Kidney (tissue), 14 donors: ENCODE results near the gene ZNF324. TPM values are rescaled to one million over a fixed set of nuclear protein-coding genes. Genes with fewer than 3 reads are reported as not detected.
A peak's percentile ranks its signal among the peaks of the same experiment; 100 is the strongest.

Experiments
- DNase-seq, 5 donors: peaks; one replicate each; pipeline ENCODE4 v3.0.0-alpha.2; 2013 to 2020
- FAIRE-seq: peaks from 2 replicates; lab custom pipeline; 2012; peaks lifted over from hg19 to GRCh38; lab: Jason Lieb, UNC
- H3K27ac ChIP-seq, 2 donors: one replicate each; pipeline ENCODE4 v1.7.0; 2013; ENCODE audit warnings: low read depth in 2 of 2, low read length in 2 of 2, inconsistent platforms in 1 of 2
- H3K27me3 ChIP-seq: one replicate; pipeline ENCODE4 v1.7.1; 2013; ENCODE audit warnings: low read length, inconsistent platforms; ENCODE audit not compliant: control insufficient read depth, insufficient read depth
- H3K36me3 ChIP-seq, 3 donors: one replicate each; pipeline versions ENCODE4 v1.7.0 to v1.7.1; 2013; ENCODE audit warnings: low read length in 3 of 3, control low read depth in 1 of 3, inconsistent platforms in 1 of 3; ENCODE audit not compliant: insufficient read depth in 3 of 3, control insufficient read depth in 2 of 3
- H3K4me1 ChIP-seq, 3 donors: one replicate each; pipeline versions ENCODE4 v1.7.0 to v1.7.1; 2013; ENCODE audit warnings: low read length in 3 of 3, inconsistent platforms in 1 of 3, low read depth in 1 of 3; ENCODE audit not compliant: control insufficient read depth in 2 of 3, insufficient read depth in 2 of 3
- H3K4me3 ChIP-seq, 3 donors: one replicate each; pipeline versions ENCODE4 v1.7.0 to v1.8.1; 2013; ENCODE audit warnings: low read length in 3 of 3, control low read depth in 1 of 3, inconsistent platforms in 1 of 3
- H3K9ac ChIP-seq, 3 donors: one replicate each; pipeline versions ENCODE4 v1.7.0 to v1.7.1; 2013; ENCODE audit warnings: low read length in 3 of 3, control low read depth in 1 of 3, inconsistent platforms in 1 of 3
- H3K9me3 ChIP-seq, 3 donors: one replicate each; pipeline versions ENCODE4 v1.7.0 to v1.7.1; 2013; ENCODE audit warnings: low read length in 3 of 3, control low read depth in 1 of 3, inconsistent platforms in 1 of 3; ENCODE audit not compliant: control insufficient read depth in 2 of 3, insufficient read depth in 1 of 3
- intact Hi-C: fragments of 100-400 bp; cut with DNase I; formaldehyde crosslinking; loops from one replicate; pipeline ENCODE4 v1.11.1; 2022
- polyA plus RNA-seq: library from polyadenylated mRNA; stranded (reverse); fragments of 350-450 nt; fragmentation: Illumina TruSeq; extraction: RNeasy Lipid Tissue Mini Kit (QIAGEN cat#74804); gene quantifications from one replicate; pipeline ENCODE4 v1.2.3, GENCODE V29; 2014; ENCODE audit warnings: low read depth, low replicate concordance; ENCODE audit not compliant: insufficient read depth
- total RNA-seq: library from RNA; stranded (reverse); fragmentation: NEBNext Ultra II Directional; extraction: Animal tissue kit (Norgen Biotek cat#: 25700); gene quantifications from one replicate; pipeline ENCODE4 v1.2.1, GENCODE V29; 2021
- TF ChIP-seq, protein P1 (sequence below): IDR thresholded peaks from 3 replicates; pipeline ENCODE4 v1.5.1; 2012; ENCODE audit warnings: mild to moderate bottlenecking, moderate library complexity, borderline replicate concordance; ENCODE audit not compliant: insufficient read depth; ENCODE audit errors: extremely low read depth
- donor health status: control.
- donor health status: control.
- donor health status: control.
- donor health status: control.
- donor health status: control.
- donor health status: DM: yes; HTN: yes; CAD: no.
- donor health status: Normal renal cell carcinoma (clear cell type).

ZNF324 gene
- total and polyA plus RNA-seq, 2 donors from 2014 or later, result 3.9 to 13.0 TPM

- TF ChIP-seq, protein P1, sequence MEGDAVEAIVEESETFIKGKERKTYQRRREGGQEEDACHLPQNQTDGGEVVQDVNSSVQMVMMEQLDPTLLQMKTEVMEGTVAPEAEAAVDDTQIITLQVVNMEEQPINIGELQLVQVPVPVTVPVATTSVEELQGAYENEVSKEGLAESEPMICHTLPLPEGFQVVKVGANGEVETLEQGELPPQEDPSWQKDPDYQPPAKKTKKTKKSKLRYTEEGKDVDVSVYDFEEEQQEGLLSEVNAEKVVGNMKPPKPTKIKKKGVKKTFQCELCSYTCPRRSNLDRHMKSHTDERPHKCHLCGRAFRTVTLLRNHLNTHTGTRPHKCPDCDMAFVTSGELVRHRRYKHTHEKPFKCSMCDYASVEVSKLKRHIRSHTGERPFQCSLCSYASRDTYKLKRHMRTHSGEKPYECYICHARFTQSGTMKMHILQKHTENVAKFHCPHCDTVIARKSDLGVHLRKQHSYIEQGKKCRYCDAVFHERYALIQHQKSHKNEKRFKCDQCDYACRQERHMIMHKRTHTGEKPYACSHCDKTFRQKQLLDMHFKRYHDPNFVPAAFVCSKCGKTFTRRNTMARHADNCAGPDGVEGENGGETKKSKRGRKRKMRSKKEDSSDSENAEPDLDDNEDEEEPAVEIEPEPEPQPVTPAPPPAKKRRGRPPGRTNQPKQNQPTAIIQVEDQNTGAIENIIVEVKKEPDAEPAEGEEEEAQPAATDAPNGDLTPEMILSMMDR, result no peak
- intact Hi-C loops, result no loop called here
- H3K9me3 ChIP-seq, result no peaks in the 10 kb centered on the region
- H3K4me1 ChIP-seq, result peaks cover under 1 to 23% (median 3%) of the 10 kb centered on the region in 3 donors
- H3K9ac ChIP-seq, result peak overlapping the region in 1 of 3 donors; percentile 65
- peak overlapping the region in 1 of 2 donors; percentile 74 for H3K27ac ChIP-seq
- H3K4me3 ChIP-seq, result no peak overlapping the region
- FAIRE-seq (no peak), DNase-seq (peak in 1 of 5 donors; percentile 42)
- peaks cover 0 to 10% (median 7%) of the 10 kb centered on the region in 3 donors for H3K36me3 ChIP-seq
- H3K27me3 ChIP-seq, result no peaks in the 10 kb centered on the region
These were observed 46.4 kb downstream of the ZNF324 start for GRCh38 chr19:58513213-58513693.

DNA sequence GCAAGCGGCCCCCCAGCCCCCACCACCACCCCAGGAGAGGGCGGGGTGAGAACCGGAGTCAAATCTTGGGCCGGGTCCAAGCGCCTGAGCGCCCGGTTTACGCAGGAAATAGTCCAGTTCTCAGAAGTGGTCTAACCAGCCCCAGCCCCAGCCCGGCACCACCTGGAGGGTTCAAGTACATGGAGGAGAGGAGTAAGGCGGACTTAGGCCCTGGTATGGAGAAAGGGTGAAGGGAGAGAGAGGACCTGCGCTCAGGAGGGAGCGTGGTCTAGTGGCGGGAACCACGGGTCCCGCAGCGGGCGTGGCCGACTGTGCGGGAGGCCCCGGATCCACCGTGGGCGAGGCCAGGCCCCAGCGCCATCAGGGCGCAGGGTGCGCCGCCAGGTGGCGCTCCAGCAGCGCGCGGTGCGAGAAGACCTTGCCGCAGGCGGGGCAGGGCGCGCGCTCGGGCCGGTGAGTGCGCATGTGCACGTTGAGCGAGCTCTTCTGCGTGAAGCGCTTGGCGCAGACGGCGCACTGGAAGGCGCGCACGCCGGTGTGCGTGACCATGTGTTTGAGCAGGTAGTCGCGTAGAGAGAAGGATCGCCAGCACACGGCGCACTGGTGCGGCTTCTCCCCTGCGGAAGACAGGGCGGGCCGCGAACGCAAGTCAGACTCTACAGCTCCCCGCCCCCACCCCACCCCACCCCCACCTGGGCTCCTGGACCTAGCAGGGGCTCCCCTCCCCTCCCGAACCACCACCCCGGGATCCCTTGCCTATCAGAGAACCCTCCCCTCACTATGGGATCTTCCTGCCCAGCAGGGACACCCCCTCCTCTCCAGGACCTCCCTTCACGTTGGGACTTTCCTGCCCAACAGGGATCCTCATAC lies 47.0 kb downstream of the ZNF324 start:
- no peak for FAIRE-seq
- peaks cover 4 to 29% (median 7%) of the 10 kb centered on the region in 3 donors for H3K4me1 ChIP-seq
- TF ChIP-seq, protein P1, result peak; percentile 90

GRCh38 chr19:58514564-58515022 lies 47.7 kb downstream of the ZNF324 start:
- no peak for FAIRE-seq
- H3K4me1 ChIP-seq, result peaks cover 4 to 29% (median 7%) of the 10 kb centered on the region in 3 donors
- peak in 1 of 5 donors; percentile 63 for DNase-seq
- peaks cover 0 to 10% (median 7%) of the 10 kb centered on the region in 3 donors for H3K36me3 ChIP-seq
- H3K4me3 ChIP-seq, result peak overlapping the region; percentile 20 to 51 (median 42)
- TF ChIP-seq, protein P1, result no peak
- H3K27me3 ChIP-seq, result no peaks in the 10 kb centered on the region
- no peak overlapping the region for H3K27ac ChIP-seq
- peak overlapping the region in 1 of 3 donors; percentile 34 for H3K9ac ChIP-seq
- intact Hi-C loops, result no loop called here
- H3K9me3 ChIP-seq, result no peaks in the 10 kb centered on the region

More for the DNA sequence above, 47.0 kb downstream of the ZNF324 start:
- peak overlapping the region; percentile 50 to 74 for H3K27ac ChIP-seq
- intact Hi-C loops, result no loop called here
- no peaks in the 10 kb centered on the region for H3K9me3 ChIP-seq
- H3K4me3 ChIP-seq, result peak overlapping the region; percentile 51 to 61 (median 54)
- peak; percentile 91 to 96 (median 94) for DNase-seq
- H3K36me3 ChIP-seq, result peaks cover 0 to 10% (median 7%) of the 10 kb centered on the region in 3 donors
- no peaks in the 10 kb centered on the region for H3K27me3 ChIP-seq
- peak overlapping the region in 2 of 3 donors; percentile 29 to 65 for H3K9ac ChIP-seq
